GM19455 (cell line): ENCODE data around the gene GDF15.
"Not testable (repeated sequence)": the region's sequence is repeated elsewhere in the genome, so short reads cannot be mapped to it uniquely, and the experiment has no call there.

Experiments used
- ATAC-seq: cut with Tn5 transposase; IDR thresholded peaks from one replicate; pipeline ENCODE4 v1.9.1; 2021; ENCODE audit not compliant: unreplicated experiment

Gene GDF15

GRCh38 chr19:18363787-18364186, 22.2 kb upstream of the GDF15 start:
- ATAC-seq, result no peak

GRCh38 chr19:18364277-18364825, 21.6 kb upstream of the GDF15 start:
- ATAC-seq, result not testable (repeated sequence)

- ATAC-seq, result no peak
Observed at GRCh38 chr19:18364826-18365528, 21.0 kb upstream of the GDF15 start.

- no peak for ATAC-seq
Observed at GRCh38 chr19:18366021-18366435, 19.9 kb upstream of the GDF15 start.

GRCh38 chr19:18368504-18369222, 17.3 kb upstream of the GDF15 start:
- no peak for ATAC-seq

GRCh38 chr19:18373407-18373891, 12.5 kb upstream of the GDF15 start:
- no peak for ATAC-seq

- peak; percentile 77 for ATAC-seq
Observed at GRCh38 chr19:18373892-18374629, 11.9 kb upstream of the GDF15 start.

GRCh38 chr19:18377026-18377425, 8.9 kb upstream of the GDF15 start:
- ATAC-seq, result no peak

- no peak for ATAC-seq
Observed at GRCh38 chr19:18379803-18380747, 5.9 kb upstream of the GDF15 start.

- no peak for ATAC-seq
Observed at GRCh38 chr19:18380843-18381242, 5.1 kb upstream of the GDF15 start.

GRCh38 chr19:18383622-18384021, 2.3 kb upstream of the GDF15 start:
- not testable (repeated sequence) for ATAC-seq

- no peak for ATAC-seq
Observed at GRCh38 chr19:18384775-18385174, 1.2 kb upstream of the GDF15 start.

GRCh38 chr19:18385359-18385674, 641 bp upstream of the GDF15 start:
- no peak for ATAC-seq

GRCh38 chr19:18386543-18387271, 749 bp downstream of the GDF15 start:
- no peak for ATAC-seq

GRCh38 chr19:18388100-18388959, 2.4 kb downstream of the GDF15 start:
- ATAC-seq, result peak; percentile 49

- no peak for ATAC-seq
Observed at GRCh38 chr19:18388960-18389725, 3.2 kb downstream of the GDF15 start.

GRCh38 chr19:18389726-18390064, 3.7 kb downstream of the GDF15 start:
- no peak for ATAC-seq
